Thyroid gland (tissue), 4 donors: Measurements from ENCODE around the gene DPYSL4. TPM values are rescaled to one million over a fixed set of nuclear protein-coding genes. Genes with fewer than 3 reads are reported as not detected.
"Not testable (repeated sequence)": the region's sequence is repeated elsewhere in the genome, so short reads cannot be mapped to it uniquely, and the experiment has no call there.

ENCODE experiments used
- DNase-seq, 2 donors: peaks; one replicate each; pipeline ENCODE4 v3.0.0-alpha.2; 2019
- H3K27ac ChIP-seq, 3 donors: fragments of 200-600 bp; sonication (generic); 1 replicate in 2 of 3; 2 replicates in 1 of 3; pipeline ENCODE4 v1.5.1; 2016 to 2019; ENCODE audit warnings: mild to moderate bottlenecking in 1 of 3, moderate library complexity in 1 of 3
- H3K27me3 ChIP-seq: fragments of 200-600 bp; sonication (generic); one replicate; pipeline ENCODE4 v1.5.1; 2019
- H3K36me3 ChIP-seq, 2 donors: fragments of 200-600 bp; sonication (generic); one replicate each; pipeline ENCODE4 v1.5.1; 2016 to 2019
- H3K4me1 ChIP-seq, 2 donors: fragments of 200-600 bp; sonication (generic); one replicate each; pipeline ENCODE4 v1.5.1; 2017 to 2019
- H3K4me3 ChIP-seq, 3 donors: fragments of 200-600 bp; sonication (generic); replicated peaks in 1 of 3; 1 replicate in 2 of 3; 2 replicates in 1 of 3; pipeline ENCODE4 v1.5.1; 2016; ENCODE audit warnings: mild to moderate bottlenecking in 1 of 3
- H3K9me3 ChIP-seq: fragments of 200-600 bp; sonication (generic); one replicate; pipeline ENCODE4 v1.5.1; 2017
- CTCF ChIP-seq, 6 experiments: fragments of 200-600 bp in 3 of 6; fragments of 450-650 bp in 3 of 6; sonication (generic) in 3 of 6; IDR thresholded peaks; one replicate each; pipeline ENCODE4 v1.5.1; 2016 to 2019; ENCODE audit warnings: antibody characterized with exemption in 6 of 6, mild to moderate bottlenecking in 2 of 6, inconsistent platforms in 1 of 6, moderate library complexity in 1 of 6
- POLR2A ChIP-seq, 2 donors: fragments of 450-650 bp; IDR thresholded peaks; one replicate each; pipeline ENCODE4 v1.6.1; 2017; ENCODE audit warnings: antibody characterized with exemption in 2 of 2, mild to moderate bottlenecking in 2 of 2, moderate library complexity in 1 of 2
- WGBS, 2 donors: methylation state at CpG; one replicate each; pipeline ENCODE4 v1.1.5; 2017; 5-methylcytosine and 5-hydroxymethylcytosine counted together
- intact Hi-C: fragments of 100-400 bp; cut with DNase I; formaldehyde crosslinking; loops from one replicate; pipeline ENCODE4 v1.15.1; 2023
- total RNA-seq, 4 donors: library from RNA; depleted of rRNA; stranded (reverse); fragments of >200 nt; gene quantifications; one replicate each; pipeline ENCODE4 v1.2.3, GENCODE V29; 2016

The DPYSL4 gene
- total RNA-seq, 4 donors from 2014 or later: 0.54 to 1.5 (median 0.81) TPM

GRCh38 chr10:132209978-132210530, 23.3 kb downstream of the DPYSL4 start:
- no peak for DNase-seq
- H3K4me1 ChIP-seq: no peaks in the 10 kb centered on the region
- 88 to 90% methylated on average over 23 of the region's 23 CpGs for WGBS, 2 donors
- H3K27me3 ChIP-seq: no peaks in the 10 kb centered on the region
- H3K9me3 ChIP-seq: no peaks in the 10 kb centered on the region
- H3K36me3 ChIP-seq: no peaks in the 10 kb centered on the region
- H3K4me3 ChIP-seq: no peak overlapping the region
- intact Hi-C loops: no loop called here
- TF ChIP-seq POLR2A (IDR thresholded peaks at IDR 0.05) (no peak), CTCF (IDR thresholded peaks at IDR 0.05) (no peak)
- no peak overlapping the region for H3K27ac ChIP-seq

- no peaks in the 10 kb centered on the region for H3K27me3 ChIP-seq
- no peak overlapping the region for H3K4me3 ChIP-seq
- no peaks in the 10 kb centered on the region for H3K4me1 ChIP-seq
- H3K27ac ChIP-seq: no peak overlapping the region
- DNase-seq: no peak
- WGBS, 2 donors: 94% methylated on average over 13 to 14 of the region's 14 CpGs
- no peaks in the 10 kb centered on the region for H3K9me3 ChIP-seq
- intact Hi-C loops: no loop called here
- TF ChIP-seq POLR2A (IDR thresholded peaks at IDR 0.05) (no peak), CTCF (IDR thresholded peaks at IDR 0.05) (no peak)
- H3K36me3 ChIP-seq: no peaks in the 10 kb centered on the region
These were observed 24.0 kb downstream of the DPYSL4 start for GRCh38 chr10:132210766-132211165.

- intact Hi-C loops: no loop called here
- no peak for TF ChIP-seq CTCF (IDR thresholded peaks at IDR 0.05)
- no peak for TF ChIP-seq POLR2A (IDR thresholded peaks at IDR 0.05)
- no peak overlapping the region for H3K27ac ChIP-seq
- DNase-seq: no peak
- H3K27me3 ChIP-seq: no peaks in the 10 kb centered on the region
- 91 to 93% methylated on average over 12 to 14 of the region's 14 CpGs for WGBS, 2 donors
- H3K9me3 ChIP-seq: no peaks in the 10 kb centered on the region
- H3K4me3 ChIP-seq: no peak overlapping the region
- no peaks in the 10 kb centered on the region for H3K4me1 ChIP-seq
- H3K36me3 ChIP-seq: no peaks in the 10 kb centered on the region
These were observed 24.5 kb downstream of the DPYSL4 start for GRCh38 chr10:132211246-132211645.

GRCh38 chr10:132212816-132213215, 26.1 kb downstream of the DPYSL4 start:
- no peak overlapping the region for H3K27ac ChIP-seq
- 90% methylated on average over 5 to 9 of the region's 9 CpGs for WGBS, 2 donors
- TF ChIP-seq CTCF (IDR thresholded peaks at IDR 0.05) (no peak), POLR2A (IDR thresholded peaks at IDR 0.05) (no peak)
- H3K27me3 ChIP-seq: no peaks in the 10 kb centered on the region
- intact Hi-C loops: no loop called here
- DNase-seq: no peak
- H3K4me1 ChIP-seq: no peaks in the 10 kb centered on the region
- no peaks in the 10 kb centered on the region for H3K36me3 ChIP-seq
- H3K4me3 ChIP-seq: no peak overlapping the region
- no peaks in the 10 kb centered on the region for H3K9me3 ChIP-seq

GRCh38 chr10:132213917-132214316, 27.2 kb downstream of the DPYSL4 start:
- H3K9me3 ChIP-seq: no peaks in the 10 kb centered on the region
- TF ChIP-seq CTCF (IDR thresholded peaks at IDR 0.05): no peak
- TF ChIP-seq POLR2A (IDR thresholded peaks at IDR 0.05): no peak
- H3K27me3 ChIP-seq: no peaks in the 10 kb centered on the region
- no peak overlapping the region for H3K4me3 ChIP-seq
- WGBS, 2 donors: 55 to 58% methylated on average over 4 of the region's 4 CpGs
- intact Hi-C loops: no loop called here
- H3K4me1 ChIP-seq: no peaks in the 10 kb centered on the region
- H3K27ac ChIP-seq: no peak overlapping the region
- DNase-seq: no peak
- no peaks in the 10 kb centered on the region for H3K36me3 ChIP-seq

- H3K36me3 ChIP-seq, H3K27me3 ChIP-seq, H3K4me1 ChIP-seq, intact Hi-C loops, H3K9me3 ChIP-seq, H3K27ac ChIP-seq, DNase-seq, H3K4me3 ChIP-seq: not testable (repeated sequence)
- 78 to 82% methylated on average over 3 of the region's 3 CpGs for WGBS, 2 donors
These were observed 29.7 kb downstream of the DPYSL4 start for GRCh38 chr10:132216441-132216840.
